ENCODE measurements around the gene RPTOR.

- TF ChIP-seq, protein P1, sequence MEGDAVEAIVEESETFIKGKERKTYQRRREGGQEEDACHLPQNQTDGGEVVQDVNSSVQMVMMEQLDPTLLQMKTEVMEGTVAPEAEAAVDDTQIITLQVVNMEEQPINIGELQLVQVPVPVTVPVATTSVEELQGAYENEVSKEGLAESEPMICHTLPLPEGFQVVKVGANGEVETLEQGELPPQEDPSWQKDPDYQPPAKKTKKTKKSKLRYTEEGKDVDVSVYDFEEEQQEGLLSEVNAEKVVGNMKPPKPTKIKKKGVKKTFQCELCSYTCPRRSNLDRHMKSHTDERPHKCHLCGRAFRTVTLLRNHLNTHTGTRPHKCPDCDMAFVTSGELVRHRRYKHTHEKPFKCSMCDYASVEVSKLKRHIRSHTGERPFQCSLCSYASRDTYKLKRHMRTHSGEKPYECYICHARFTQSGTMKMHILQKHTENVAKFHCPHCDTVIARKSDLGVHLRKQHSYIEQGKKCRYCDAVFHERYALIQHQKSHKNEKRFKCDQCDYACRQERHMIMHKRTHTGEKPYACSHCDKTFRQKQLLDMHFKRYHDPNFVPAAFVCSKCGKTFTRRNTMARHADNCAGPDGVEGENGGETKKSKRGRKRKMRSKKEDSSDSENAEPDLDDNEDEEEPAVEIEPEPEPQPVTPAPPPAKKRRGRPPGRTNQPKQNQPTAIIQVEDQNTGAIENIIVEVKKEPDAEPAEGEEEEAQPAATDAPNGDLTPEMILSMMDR (conservative IDR thresholded peaks at IDR 0.05; ENCODE audit: low read depth, low read length): no peak
- TF ChIP-seq EZH2 (IDR thresholded peaks at IDR 0.05; ENCODE audit: low read length, unreplicated experiment): no peak
Measured at GRCh38 chr17:80774643-80775281, 230.1 kb downstream of the RPTOR start.
